Raji (cell line): ENCODE measurements around the gene GOLGA8A.

ENCODE experiments used
- POLR2A ChIP-seq: IDR thresholded peaks from 2 replicates; pipeline ENCODE4 v1.6.1; 2011; ENCODE audit warnings: low read depth, low read length, control low read depth; ENCODE audit not compliant: insufficient read depth

Gene GOLGA8A

GRCh38 chr15:34437687-34438086 lies at the start of gene GOLGA8A:
Gene GOLGA8A, minus strand, starts transcription at chr15:34437808. Its CDS starts 48,117 bp downstream, at chr15:34389691.
- no peak for TF ChIP-seq POLR2A

GRCh38 chr15:34483644-34484043 lies 46.0 kb upstream of the GOLGA8A start:
- TF ChIP-seq POLR2A = no peak

- no peak for TF ChIP-seq POLR2A
These were observed 43.8 kb upstream of the GOLGA8A start for GRCh38 chr15:34481370-34481769.

- TF ChIP-seq POLR2A = no peak
These were observed 36.2 kb upstream of the GOLGA8A start for GRCh38 chr15:34473840-34474239.

GRCh38 chr15:34472947-34473346 lies 35.3 kb upstream of the GOLGA8A start:
- TF ChIP-seq POLR2A = no peak

GRCh38 chr15:34470892-34471291 lies 33.3 kb upstream of the GOLGA8A start:
- no peak for TF ChIP-seq POLR2A

- no peak for TF ChIP-seq POLR2A
These were observed 32.5 kb upstream of the GOLGA8A start for GRCh38 chr15:34470091-34470490.

GRCh38 chr15:34461730-34462129 lies 24.1 kb upstream of the GOLGA8A start:
- no peak for TF ChIP-seq POLR2A

- no peak for TF ChIP-seq POLR2A
These were observed 22.8 kb upstream of the GOLGA8A start for GRCh38 chr15:34460451-34460850.

- no peak for TF ChIP-seq POLR2A
These were observed 19.1 kb upstream of the GOLGA8A start for GRCh38 chr15:34456658-34457057.

GRCh38 chr15:34442891-34443290 lies 5.3 kb upstream of the GOLGA8A start:
- no peak for TF ChIP-seq POLR2A

GRCh38 chr15:34439878-34440277 lies 2.3 kb upstream of the GOLGA8A start:
- TF ChIP-seq POLR2A = no peak

GRCh38 chr15:34436956-34437442 lies 609 bp downstream of the GOLGA8A start:
- no peak for TF ChIP-seq POLR2A

- TF ChIP-seq POLR2A = no peak
These were observed 1.3 kb downstream of the GOLGA8A start for GRCh38 chr15:34436126-34436955.

- TF ChIP-seq POLR2A = no peak
These were observed 1.9 kb downstream of the GOLGA8A start for GRCh38 chr15:34435658-34436057.

- no peak for TF ChIP-seq POLR2A
These were observed 2.8 kb downstream of the GOLGA8A start for GRCh38 chr15:34434627-34435305.
